Measurements from ENCODE around the gene SNX25. TPM values are rescaled to one million over a fixed set of nuclear protein-coding genes. Genes with fewer than 3 reads are reported as not detected.

SNX25 gene
- total RNA-seq, 1 experiment from 2014 or later, result 16.7 TPM

- ATAC-seq (no peak), DNase-seq (ENCODE audit: low read depth, low spot score) (no peak)
- Histone ChIP-seq H3K27me3 (ENCODE audit: control insufficient read depth, insufficient read depth, low read length) (no peaks in the 10 kb centered on the region), H3K4me1 (ENCODE audit: control insufficient read depth, insufficient read depth, low read length) (no peaks in the 10 kb centered on the region), H3K4me3 (ENCODE audit: low read depth in 2 of 2, low read length in 2 of 2) (no peak overlapping the region), H3K27ac (ENCODE audit: low read length) (no peak overlapping the region), H3K9me3 (ENCODE audit: control insufficient read depth, insufficient read depth, low read depth, low read length) (no peaks in the 10 kb centered on the region), H3K36me3 (ENCODE audit: control insufficient read depth, insufficient read depth, low read length) (no peaks in the 10 kb centered on the region)
- intact Hi-C loops (cut with micrococcal nuclease; ENCODE audit: unreplicated experiment) (no loop called here), in situ Hi-C loops (cut with HindIII; ENCODE audit: low pct_unique_long_range_greater_than_20kb, low sequenced_read_pairs) (no loop called here)
- TF ChIP-seq SIN3A (IDR thresholded peaks at IDR 0.05; ENCODE audit: borderline replicate concordance, insufficient read depth, low read depth, low read length) (no peak), REST (IDR thresholded peaks at IDR 0.05; ENCODE audit: insufficient read depth in 1 of 2, low read depth in 2 of 2, low read length in 1 of 2) (no peak), TCF7L2 (IDR thresholded peaks at IDR 0.05; ENCODE audit: low read depth, low read length) (no peak), CTCF (IDR thresholded peaks at IDR 0.05) (no peak), POLR2AphosphoS5 (IDR thresholded peaks at IDR 0.05; ENCODE audit: low read depth, low read length) (no peak)
- ChIA-PET CTCF (no interaction called here), POLR2A (no interaction called here)
- BruUV-seq (replicated peaks), result no TSS peak
Observed at GRCh38 chr4:185227713-185228278, 18.4 kb downstream of the SNX25 start.

GRCh38 chr4:185229021-185229818 lies 19.8 kb downstream of the SNX25 start:
- BruUV-seq (replicated peaks), result no TSS peak
- intact Hi-C loops (cut with micrococcal nuclease; ENCODE audit: unreplicated experiment), result no loop called here
- TF ChIP-seq SIN3A (IDR thresholded peaks at IDR 0.05; ENCODE audit: borderline replicate concordance, insufficient read depth, low read depth, low read length) (no peak), CTCF (IDR thresholded peaks at IDR 0.05) (no peak), TCF7L2 (IDR thresholded peaks at IDR 0.05; ENCODE audit: low read depth, low read length) (no peak), REST (IDR thresholded peaks at IDR 0.05; ENCODE audit: insufficient read depth in 1 of 2, low read depth in 2 of 2, low read length in 1 of 2) (no peak)
- no peak overlapping the region for H3K27ac ChIP-seq (ENCODE audit: low read length)
- no peak for ATAC-seq
- H3K36me3 ChIP-seq (ENCODE audit: control insufficient read depth, insufficient read depth, low read length), result no peaks in the 10 kb centered on the region
- no peaks in the 10 kb centered on the region for H3K27me3 ChIP-seq (ENCODE audit: control insufficient read depth, insufficient read depth, low read length)
- POLR2A ChIA-PET, result interaction anchor here (0.6 kb wide), 1 partner anchor 28 kb away, joined by 4 read pairs; no protein-coding TSS in a partner anchor
- no peak overlapping the region for H3K4me3 ChIP-seq (ENCODE audit: low read depth in 2 of 2, low read length in 2 of 2)
- in situ Hi-C loops (cut with HindIII; ENCODE audit: low pct_unique_long_range_greater_than_20kb, low sequenced_read_pairs), result no loop called here
- no peaks in the 10 kb centered on the region for H3K4me1 ChIP-seq (ENCODE audit: control insufficient read depth, insufficient read depth, low read length)
- no peak for DNase-seq (ENCODE audit: low read depth, low spot score)
- CTCF ChIA-PET, result no interaction called here
- no peaks in the 10 kb centered on the region for H3K9me3 ChIP-seq (ENCODE audit: control insufficient read depth, insufficient read depth, low read depth, low read length)
